ACC112 (cell line): ENCODE data around the gene MRPL43.
A peak's percentile ranks its signal among the peaks of the same experiment; 100 is the strongest.

Experiments used
- H2AFZ ChIP-seq: fragments of 200-600 bp; sonication (generic); one replicate; pipeline ENCODE4 v1.6.0; 2017; ENCODE audit warnings: antibody characterized with exemption, low read length; ENCODE audit not compliant: unreplicated experiment
- H3K27ac ChIP-seq: fragments of 200-600 bp; sonication (generic); 2 replicates; pipeline ENCODE4 v1.5.1; 2014; ENCODE audit warnings: low read depth, mild to moderate bottlenecking, antibody characterized with exemption, low read length, moderate library complexity
- H3K27me3 ChIP-seq: fragments of 200-600 bp; sonication (generic); 2 replicates; pipeline ENCODE4 v1.6.1; 2014; ENCODE audit warnings: mild to moderate bottlenecking, antibody characterized with exemption, low read length, moderate library complexity, mixed read lengths; ENCODE audit not compliant: insufficient read depth
- H3K36me3 ChIP-seq: fragments of 200-600 bp; sonication (generic); 2 replicates; pipeline ENCODE4 v1.6.1; 2016; ENCODE audit warnings: mild to moderate bottlenecking, antibody characterized with exemption, low read length, moderate library complexity, mixed read lengths; ENCODE audit not compliant: insufficient read depth
- H3K4me1 ChIP-seq: fragments of 200-600 bp; sonication (generic); one replicate; pipeline ENCODE4 v1.6.1; 2016; ENCODE audit warnings: low read length, mixed read lengths; ENCODE audit not compliant: insufficient read depth, unreplicated experiment, control insufficient read depth
- H3K4me3 ChIP-seq: fragments of 200-600 bp; sonication (generic); 2 replicates; pipeline ENCODE4 v1.5.1; 2014; ENCODE audit warnings: mild to moderate bottlenecking, low read depth, low read length
- H3K79me2 ChIP-seq: fragments of 200-600 bp; sonication (generic); one replicate; pipeline ENCODE4 v1.6.0; 2016; ENCODE audit warnings: low read length; ENCODE audit not compliant: control insufficient read depth, unreplicated experiment, insufficient read depth

MRPL43 gene

GRCh38 chr10:101000915-101001658, 13.8 kb upstream of the MRPL43 start:
- Histone ChIP-seq H3K79me2 (peaks cover 42% of the 10 kb centered on the region), H3K4me3 (peak overlapping the region; percentile 88), H3K27ac (peak overlapping the region; percentile 83), H3K27me3 (no peaks in the 10 kb centered on the region), H3K4me1 (peaks cover 26% of the 10 kb centered on the region), H3K36me3 (peaks cover 10% of the 10 kb centered on the region), H2AFZ (no peak overlapping the region)

DNA sequence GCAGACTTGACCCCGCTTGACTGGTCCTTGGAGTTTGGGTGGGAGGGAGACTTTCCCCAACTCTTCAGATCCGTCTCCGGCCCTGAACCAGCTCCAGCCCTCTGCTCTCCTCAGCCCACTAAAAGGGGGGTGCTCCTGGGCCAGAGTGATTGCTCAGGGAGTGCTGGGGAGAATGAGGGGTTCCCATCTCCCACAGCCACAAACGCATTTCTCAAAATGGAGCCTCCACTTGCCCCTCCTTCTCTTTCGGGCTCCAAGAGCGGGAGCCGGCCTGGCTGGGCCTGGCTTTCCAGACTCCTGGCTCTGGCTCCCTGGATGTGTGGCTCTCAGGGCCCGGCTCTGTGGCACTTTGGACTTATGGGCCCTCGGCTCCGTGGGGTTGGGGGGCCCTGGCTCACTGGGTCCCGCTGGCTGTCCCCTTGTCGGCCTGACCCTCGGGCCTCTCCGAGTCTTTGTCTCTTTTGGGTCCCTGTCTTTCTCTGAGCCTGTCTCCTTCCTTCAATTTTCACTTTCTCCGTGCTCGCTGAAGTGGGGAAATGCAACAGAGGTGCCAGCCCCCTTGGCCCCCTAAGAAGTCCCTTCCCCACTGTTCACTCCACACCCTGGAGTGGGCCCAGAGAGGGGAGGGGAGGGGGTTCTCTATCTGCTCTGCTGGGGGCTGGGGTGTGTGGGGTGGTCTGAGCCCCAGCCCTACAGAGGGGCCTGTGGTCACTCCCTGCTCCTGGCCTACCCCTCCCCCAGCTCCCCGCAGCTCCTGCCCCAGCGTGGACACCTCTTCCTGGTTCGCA, 13.0 kb upstream of the MRPL43 start:
- peaks cover 42% of the 10 kb centered on the region for H3K79me2 ChIP-seq
- peak overlapping the region; percentile 88 for H3K4me3 ChIP-seq
- peaks cover 5% of the 10 kb centered on the region for H3K36me3 ChIP-seq
- peaks cover 26% of the 10 kb centered on the region for H3K4me1 ChIP-seq
- peak overlapping the region; percentile 42 for H2AFZ ChIP-seq
- no peaks in the 10 kb centered on the region for H3K27me3 ChIP-seq
- peak overlapping the region; percentile 83 for H3K27ac ChIP-seq

DNA sequence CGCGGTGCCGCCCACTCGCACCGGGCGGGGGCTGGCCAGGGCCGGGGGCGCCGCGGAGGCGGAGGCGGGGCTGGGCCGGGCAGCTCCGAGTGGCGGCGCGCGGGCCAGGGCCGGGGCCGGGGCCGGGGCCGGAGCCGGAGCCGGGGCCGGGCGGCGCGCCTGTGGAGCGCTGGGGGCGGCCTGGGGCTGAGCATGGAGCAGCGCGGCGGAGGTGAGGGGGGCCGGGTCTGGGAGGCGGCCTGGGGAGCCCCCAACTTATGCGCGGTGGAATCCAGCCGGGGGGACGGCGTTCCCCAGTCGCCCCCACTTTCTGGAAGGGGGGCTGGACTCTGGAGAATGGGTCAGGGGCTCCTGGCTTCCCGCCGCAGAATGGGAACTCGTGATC, 12.4 kb upstream of the MRPL43 start, which contains the start of gene LZTS2:
LZTS2 (plus strand) TSS at position 67 of the 385 bp plus-strand sequence. CDS start 2,731 bp downstream, outside the sequence.
- peaks cover 42% of the 10 kb centered on the region for H3K79me2 ChIP-seq
- no peaks in the 10 kb centered on the region for H3K27me3 ChIP-seq
- peak within 1 kb of the TSS; percentile 88 for H3K4me3 ChIP-seq
- peak within 1 kb of the TSS; percentile 42 for H2AFZ ChIP-seq
- peaks cover 5% of the 10 kb centered on the region for H3K36me3 ChIP-seq
- H3K27ac ChIP-seq: peak within 1 kb of the TSS; percentile 83
- H3K4me1 ChIP-seq: peaks cover 26% of the 10 kb centered on the region

GRCh38 chr10:100998991-100999741, 11.9 kb upstream of the MRPL43 start:
- Histone ChIP-seq H2AFZ (peak overlapping the region; percentile 27), H3K79me2 (peaks cover 42% of the 10 kb centered on the region)

GRCh38 chr10:100998183-100998990, 11.1 kb upstream of the MRPL43 start:
- H3K27ac ChIP-seq: peak overlapping the region; percentile 76
- peaks cover 5% of the 10 kb centered on the region for H3K36me3 ChIP-seq
- H2AFZ ChIP-seq: peak overlapping the region; percentile 27
- H3K4me1 ChIP-seq: peaks cover 26% of the 10 kb centered on the region
- H3K27me3 ChIP-seq: no peaks in the 10 kb centered on the region
- H3K4me3 ChIP-seq: peak overlapping the region; percentile 88
- H3K79me2 ChIP-seq: peaks cover 37% of the 10 kb centered on the region

More at GRCh38 chr10:100998991-100999741, 11.9 kb upstream of the MRPL43 start:
- Histone ChIP-seq H3K4me1 (peaks cover 26% of the 10 kb centered on the region), H3K36me3 (peaks cover 5% of the 10 kb centered on the region), H3K27ac (peak overlapping the region; percentile 76), H3K4me3 (peak overlapping the region; percentile 88), H3K27me3 (no peaks in the 10 kb centered on the region)

- Histone ChIP-seq H3K36me3 (no peaks in the 10 kb centered on the region), H2AFZ (peak overlapping the region; percentile 27), H3K27me3 (no peaks in the 10 kb centered on the region), H3K4me1 (peaks cover 26% of the 10 kb centered on the region), H3K79me2 (peaks cover 29% of the 10 kb centered on the region), H3K27ac (peak overlapping the region; percentile 76), H3K4me3 (peak overlapping the region; percentile 88)
Observed at GRCh38 chr10:100997360-100998182, 10.3 kb upstream of the MRPL43 start.

GRCh38 chr10:100996678-100997359, 9.5 kb upstream of the MRPL43 start:
- peaks cover 21% of the 10 kb centered on the region for H3K79me2 ChIP-seq
- H3K4me3 ChIP-seq: peak overlapping the region; percentile 88
- no peaks in the 10 kb centered on the region for H3K36me3 ChIP-seq
- no peak overlapping the region for H3K27ac ChIP-seq
- peaks cover 21% of the 10 kb centered on the region for H3K4me1 ChIP-seq
- peak overlapping the region; percentile 23 for H2AFZ ChIP-seq
- no peaks in the 10 kb centered on the region for H3K27me3 ChIP-seq

DNA sequence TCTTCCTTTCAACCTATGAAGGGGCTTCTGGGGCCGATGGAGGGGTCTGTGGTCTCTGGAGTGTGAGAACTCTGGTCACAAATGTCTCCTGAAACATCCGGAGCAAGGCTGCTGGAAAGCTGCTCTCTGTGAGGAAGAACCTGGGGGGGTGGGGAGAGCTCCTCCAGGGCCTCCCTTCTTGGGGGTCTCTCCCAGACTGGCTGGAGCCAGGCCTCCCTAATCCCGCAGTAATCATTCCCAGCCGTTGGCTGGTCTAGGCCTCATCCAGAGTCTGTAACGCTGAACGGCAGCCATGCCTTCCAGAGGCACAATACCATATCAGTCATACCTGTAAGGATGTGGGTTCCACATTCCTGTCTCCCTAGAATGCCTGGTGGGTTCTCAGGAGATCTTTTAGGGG, 7.9 kb upstream of the MRPL43 start:
- Histone ChIP-seq H3K27ac (no peak overlapping the region), H3K36me3 (peaks cover 10% of the 10 kb centered on the region; the same call in 1 of the 2 replicates), H3K4me1 (peaks cover 12% of the 10 kb centered on the region), H3K27me3 (no peaks in the 10 kb centered on the region), H3K4me3 (no peak overlapping the region), H2AFZ (no peak overlapping the region), H3K79me2 (peaks cover 8% of the 10 kb centered on the region)
